Choroid plexus epithelial cell (primary cell): ENCODE data around the gene LDB2.
"Not testable (repeated sequence)": the region's sequence is repeated elsewhere in the genome, so short reads cannot be mapped to it uniquely, and the experiment has no call there.

Experiments
- DNase-seq: peaks from one replicate; pipeline ENCODE4 v3.0.0-alpha.2; 2010; ENCODE audit warnings: low read depth
- H3K4me3 ChIP-seq: 2 replicates; pipeline ENCODE4 v1.5.1; 2011; ENCODE audit warnings: low read depth, mild to moderate bottlenecking, control low read depth, low read length, moderate library complexity
- TF ChIP-seq, protein P1 (sequence below): conservative IDR thresholded peaks from 2 replicates; pipeline ENCODE4 v1.5.1; 2011; ENCODE audit warnings: low read depth, mild to moderate bottlenecking, control low read depth, inconsistent platforms, low read length, moderate library complexity

LDB2 gene

DNA sequence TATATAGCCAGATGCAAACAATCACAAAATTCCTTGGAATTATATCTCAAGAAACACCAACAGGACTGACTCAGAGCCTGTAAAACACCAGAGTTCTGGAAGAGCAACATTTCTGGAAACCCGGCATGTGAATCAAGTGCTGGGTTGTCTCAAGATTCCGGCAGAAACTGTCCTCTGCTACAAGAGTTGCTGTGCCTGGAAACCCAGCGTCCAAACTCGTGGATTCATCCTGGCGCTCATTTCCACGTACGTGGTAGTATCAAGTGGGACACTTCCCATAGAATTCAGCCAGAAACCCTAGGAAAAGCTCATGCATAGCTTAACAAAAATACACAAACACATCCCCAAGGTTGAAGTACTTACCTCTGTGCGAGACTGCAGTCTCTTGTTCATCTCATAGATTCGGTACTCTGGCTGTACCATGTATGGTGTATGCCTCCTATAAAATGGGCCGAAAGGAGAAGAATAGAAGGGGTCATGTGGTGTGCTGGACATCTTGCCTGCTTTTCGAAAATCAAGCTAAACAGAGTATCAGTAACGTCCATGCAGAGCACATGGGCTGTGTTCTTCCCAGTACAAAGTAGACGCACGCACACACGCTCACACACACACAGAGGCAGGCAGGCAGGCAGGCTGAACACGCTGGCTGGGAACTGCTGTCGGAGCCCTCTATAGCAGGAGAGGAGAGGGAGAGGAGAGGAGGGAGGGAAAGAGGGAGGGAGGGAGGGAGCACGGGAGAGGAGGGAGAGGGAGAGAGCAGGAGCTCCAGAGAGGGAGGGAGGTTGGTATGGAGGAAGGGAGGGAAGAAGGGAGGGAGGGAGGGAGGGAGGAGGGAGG, at the start of gene LDB2:
TSS of gene LDB2 (minus strand) at position 655 of the 837 bp plus-strand sequence.
- peak within 1 kb of the TSS; percentile 59 for H3K4me3 ChIP-seq
- peak; percentile 91 for DNase-seq
- TF ChIP-seq, protein P1, sequence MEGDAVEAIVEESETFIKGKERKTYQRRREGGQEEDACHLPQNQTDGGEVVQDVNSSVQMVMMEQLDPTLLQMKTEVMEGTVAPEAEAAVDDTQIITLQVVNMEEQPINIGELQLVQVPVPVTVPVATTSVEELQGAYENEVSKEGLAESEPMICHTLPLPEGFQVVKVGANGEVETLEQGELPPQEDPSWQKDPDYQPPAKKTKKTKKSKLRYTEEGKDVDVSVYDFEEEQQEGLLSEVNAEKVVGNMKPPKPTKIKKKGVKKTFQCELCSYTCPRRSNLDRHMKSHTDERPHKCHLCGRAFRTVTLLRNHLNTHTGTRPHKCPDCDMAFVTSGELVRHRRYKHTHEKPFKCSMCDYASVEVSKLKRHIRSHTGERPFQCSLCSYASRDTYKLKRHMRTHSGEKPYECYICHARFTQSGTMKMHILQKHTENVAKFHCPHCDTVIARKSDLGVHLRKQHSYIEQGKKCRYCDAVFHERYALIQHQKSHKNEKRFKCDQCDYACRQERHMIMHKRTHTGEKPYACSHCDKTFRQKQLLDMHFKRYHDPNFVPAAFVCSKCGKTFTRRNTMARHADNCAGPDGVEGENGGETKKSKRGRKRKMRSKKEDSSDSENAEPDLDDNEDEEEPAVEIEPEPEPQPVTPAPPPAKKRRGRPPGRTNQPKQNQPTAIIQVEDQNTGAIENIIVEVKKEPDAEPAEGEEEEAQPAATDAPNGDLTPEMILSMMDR, result no peak

DNA sequence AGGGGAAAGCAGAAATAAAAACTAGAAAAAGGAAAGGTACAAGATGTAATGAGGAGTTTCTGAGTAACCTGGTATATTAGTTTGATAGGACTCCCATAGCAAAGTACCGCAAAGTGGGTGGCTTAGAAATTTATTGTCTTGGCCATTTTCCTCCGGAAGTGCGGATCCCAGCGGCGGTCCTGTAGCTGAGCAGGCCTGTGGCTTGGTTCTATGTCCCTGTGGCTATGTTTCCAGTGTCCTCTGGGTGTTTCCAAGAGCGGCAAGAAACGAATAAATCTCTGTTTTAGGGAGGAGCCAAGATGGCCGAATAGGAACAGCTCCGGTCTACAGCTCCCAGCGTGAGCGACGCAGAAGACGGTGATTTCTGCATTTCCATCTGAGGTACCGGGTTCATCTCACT, 44.0 kb upstream of the LDB2 start:
- TF ChIP-seq, protein P1, result no peak
- no peak for DNase-seq
- no peak overlapping the region for H3K4me3 ChIP-seq

DNA sequence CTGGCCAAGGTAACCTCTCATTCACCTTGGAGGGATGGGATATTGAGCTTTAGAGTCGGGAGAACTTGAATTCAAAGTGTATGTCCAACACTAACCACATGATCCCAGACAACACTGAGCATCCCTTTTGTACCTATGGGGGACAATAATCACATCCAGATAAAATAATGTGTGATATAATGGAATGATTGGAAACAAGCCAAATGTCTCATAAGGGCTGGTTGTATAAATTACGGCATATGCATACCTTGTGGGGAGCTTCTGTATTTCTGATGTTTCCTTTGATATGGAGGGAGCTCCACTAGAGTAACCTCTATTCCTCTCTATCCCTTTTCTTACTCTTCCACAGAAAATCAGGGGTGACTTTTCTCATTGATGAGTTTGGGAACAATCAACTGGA, 40.7 kb upstream of the LDB2 start:
- TF ChIP-seq, protein P1, result no peak
- H3K4me3 ChIP-seq, result no peak overlapping the region
- no peak for DNase-seq

DNA sequence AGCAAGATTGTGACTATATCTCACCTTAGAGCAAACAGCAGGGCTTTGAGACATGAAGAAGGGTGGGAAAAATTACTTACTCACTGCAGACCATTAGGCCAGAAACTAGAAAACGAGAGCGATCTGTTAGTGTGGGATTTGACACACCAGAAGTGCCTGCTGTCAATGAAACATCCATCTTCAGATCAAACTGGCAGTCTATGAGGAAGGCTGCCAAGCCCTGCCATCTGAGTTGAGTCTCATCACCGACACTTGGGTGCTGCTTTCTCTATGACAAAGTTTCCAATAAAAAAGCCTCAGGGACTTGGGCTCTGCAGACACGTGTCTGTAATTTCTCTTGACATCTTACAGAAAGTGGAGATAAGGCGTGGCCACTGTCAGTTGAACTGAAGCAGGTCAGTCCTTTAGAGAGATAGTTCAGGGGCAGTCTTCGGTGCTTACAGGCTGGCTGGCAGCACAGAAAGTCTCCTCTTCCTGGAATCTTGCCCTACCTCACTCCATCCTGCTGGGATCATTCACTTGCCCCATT, 40.1 kb upstream of the LDB2 start:
- TF ChIP-seq, protein P1, result no peak
- H3K4me3 ChIP-seq, result no peak overlapping the region
- DNase-seq, result no peak

DNA sequence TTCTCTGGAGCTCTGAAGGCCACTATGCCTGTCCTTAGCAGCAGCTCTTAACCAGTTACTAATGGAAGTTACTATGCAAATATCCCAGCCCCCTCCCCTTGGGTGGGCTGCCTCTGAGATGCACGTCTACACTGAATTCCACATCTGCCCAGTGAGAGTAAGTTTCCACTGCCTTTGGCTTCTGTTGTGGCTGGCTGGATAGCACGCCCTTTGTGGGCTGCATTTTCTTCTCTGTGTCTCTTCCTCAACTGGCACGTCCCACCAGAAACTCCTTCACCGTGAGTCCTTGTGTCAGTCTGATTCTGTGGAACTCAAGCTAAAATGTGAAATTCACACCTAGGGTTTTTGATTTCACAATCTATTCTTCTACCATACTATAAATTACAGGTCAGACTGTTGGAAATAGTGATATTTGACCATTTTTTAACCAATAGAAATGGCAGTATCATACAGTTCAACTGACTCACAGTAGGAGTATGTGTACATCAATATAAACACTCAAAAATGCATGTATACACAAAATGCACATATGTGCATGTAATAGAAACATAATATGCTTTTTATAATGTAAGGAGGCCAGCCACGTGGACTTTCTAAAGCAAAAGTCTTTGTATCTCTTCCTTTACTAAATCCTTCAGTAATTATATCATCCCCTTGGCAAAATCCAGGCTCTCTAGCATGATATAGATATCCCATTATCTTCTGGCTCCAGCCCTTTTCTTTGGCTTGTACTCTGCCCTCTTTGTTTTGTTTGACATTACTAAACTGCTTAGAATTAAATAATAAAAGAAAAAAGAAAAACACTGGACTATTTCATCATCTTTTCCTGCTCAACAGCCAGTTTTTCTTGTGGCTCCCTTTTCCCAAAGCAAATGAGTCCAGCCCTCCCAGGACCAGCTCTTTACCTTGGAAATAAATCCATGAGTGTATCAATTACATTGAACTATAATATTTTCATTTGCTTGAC, 33.2 kb upstream of the LDB2 start:
- H3K4me3 ChIP-seq, result no peak overlapping the region
- DNase-seq, result no peak
- TF ChIP-seq, protein P1, result no peak

DNA sequence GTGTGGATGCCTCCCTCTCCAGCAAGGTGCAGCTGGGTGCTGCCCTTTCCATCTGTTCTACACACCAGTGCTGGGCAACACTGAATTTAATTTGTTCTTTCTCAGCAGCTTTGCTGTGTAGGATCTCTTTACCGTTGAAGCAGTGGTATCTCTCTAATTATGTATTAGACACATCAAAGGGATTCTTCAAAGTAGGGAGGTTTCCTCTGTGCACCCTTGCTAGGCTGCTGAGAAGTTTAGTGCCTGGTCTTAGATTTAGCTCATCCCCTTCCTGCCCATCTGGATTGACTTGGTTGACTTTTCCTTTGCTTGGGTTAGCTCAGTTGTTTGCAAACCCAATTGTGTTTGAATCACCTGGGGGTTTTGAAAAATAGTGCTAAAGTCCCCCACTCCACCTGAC, 27.8 kb upstream of the LDB2 start:
- no peak overlapping the region for H3K4me3 ChIP-seq
- no peak for DNase-seq
- TF ChIP-seq, protein P1, result no peak

DNA sequence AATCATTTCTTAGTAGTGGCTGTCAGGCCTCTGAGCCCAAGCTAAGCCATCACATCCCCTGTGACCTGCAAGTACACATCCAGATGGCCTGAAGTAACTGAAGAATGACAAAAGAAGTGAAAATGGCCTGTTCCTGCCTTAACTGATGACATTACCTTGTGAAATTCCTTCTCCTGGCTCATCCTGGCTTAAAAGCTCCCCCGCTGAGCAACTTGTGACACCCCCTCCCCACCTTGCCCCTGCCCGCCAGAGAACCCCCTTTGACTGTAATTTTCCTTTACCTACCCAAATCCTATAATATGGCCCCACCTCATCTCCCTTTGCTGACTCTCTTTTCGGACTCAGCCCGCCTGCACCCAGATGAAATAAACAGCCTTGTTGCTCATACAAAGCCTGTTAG, 20.3 kb upstream of the LDB2 start:
- not testable (repeated sequence) for H3K4me3 ChIP-seq, DNase-seq
